ENCODE measurements around the gene ADARB2.

- TF ChIP-seq CTCF (IDR thresholded peaks at IDR 0.05) = no peak
- no peak for TF ChIP-seq EP300 (IDR thresholded peaks at IDR 0.05)
- TF ChIP-seq POLR2A (IDR thresholded peaks at IDR 0.05; ENCODE audit: low read depth) = no peak
- no peak for TF ChIP-seq POLR2AphosphoS5 (IDR thresholded peaks at IDR 0.05)
Measured at GRCh38 chr10:1180071-1180730, 557.1 kb downstream of the ADARB2 start.

Data from esophagus muscularis mucosa (tissue), 4 donors.